ENCODE data around the gene OR52D1.

Gene OR52D1

GRCh38 chr11:5488385-5488784, at the start of gene OR52D1:
Gene OR52D1, plus strand, starts transcription at chr11:5488685. Its CDS starts 22 bp downstream, at chr11:5488707.
- no peak for DNase-seq (ENCODE audit: low spot score)

DNA sequence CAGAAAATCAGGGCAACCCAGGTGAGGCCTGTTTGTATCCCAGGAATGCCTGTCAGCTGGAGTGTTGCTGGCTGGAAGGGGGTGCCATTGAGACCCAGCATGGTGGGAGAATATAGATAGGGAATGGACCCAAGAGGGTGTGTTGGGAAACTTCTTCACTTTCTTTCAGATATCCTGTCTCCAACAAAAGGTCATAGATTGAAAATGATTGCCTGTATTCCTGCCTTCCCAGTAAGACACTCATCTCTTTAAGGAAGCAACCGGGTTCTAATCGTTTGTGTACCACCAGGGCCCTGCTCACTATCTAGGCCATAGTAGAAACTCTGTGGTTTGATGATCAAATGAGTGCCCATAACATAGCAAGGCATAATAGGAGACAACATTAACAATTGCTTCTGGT, 47.1 kb upstream of the OR52D1 start, which contains the start of gene OR51I1:
Gene OR51I1 (minus strand): TSS at position 101 of the 400 bp plus-strand sequence. CDS start 0 bp downstream, at position 101.
- DNase-seq (ENCODE audit: low spot score): no peak

DNA sequence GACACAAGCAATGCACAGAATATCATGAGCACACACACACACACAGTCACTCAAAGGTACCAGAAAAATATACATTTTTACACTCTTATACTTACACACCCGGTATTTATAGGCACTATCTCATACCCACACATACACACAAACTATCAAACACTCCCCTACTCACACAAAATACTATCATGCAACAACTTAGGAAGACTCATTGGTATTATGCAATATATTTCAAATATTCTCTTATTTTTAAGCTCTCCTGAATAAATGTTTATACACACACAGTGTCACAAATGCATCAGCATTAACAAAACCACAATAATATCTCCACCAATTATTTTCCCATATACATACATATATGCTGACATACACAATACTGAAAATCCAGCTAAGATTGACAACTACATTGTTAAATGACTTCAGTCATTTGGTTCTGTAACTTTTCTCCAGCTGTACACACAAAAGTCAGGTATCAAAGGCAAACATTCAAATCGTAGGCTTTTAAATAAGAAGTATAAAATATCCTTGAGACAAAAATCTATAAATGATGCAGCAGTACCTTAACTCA, 44.6 kb upstream of the OR52D1 start:
- DNase-seq (ENCODE audit: low spot score): no peak

GRCh38 chr11:5449023-5449422, 39.5 kb upstream of the OR52D1 start, which contains the start of gene OR51I2:
Gene OR51I2, plus strand, starts transcription at chr11:5449323. Its CDS starts 4,166 bp downstream, at chr11:5453489.
- DNase-seq (ENCODE audit: low spot score): no peak

- no peak for DNase-seq (ENCODE audit: low spot score)
These were observed 39.1 kb upstream of the OR52D1 start for GRCh38 chr11:5449432-5449831.

DNA sequence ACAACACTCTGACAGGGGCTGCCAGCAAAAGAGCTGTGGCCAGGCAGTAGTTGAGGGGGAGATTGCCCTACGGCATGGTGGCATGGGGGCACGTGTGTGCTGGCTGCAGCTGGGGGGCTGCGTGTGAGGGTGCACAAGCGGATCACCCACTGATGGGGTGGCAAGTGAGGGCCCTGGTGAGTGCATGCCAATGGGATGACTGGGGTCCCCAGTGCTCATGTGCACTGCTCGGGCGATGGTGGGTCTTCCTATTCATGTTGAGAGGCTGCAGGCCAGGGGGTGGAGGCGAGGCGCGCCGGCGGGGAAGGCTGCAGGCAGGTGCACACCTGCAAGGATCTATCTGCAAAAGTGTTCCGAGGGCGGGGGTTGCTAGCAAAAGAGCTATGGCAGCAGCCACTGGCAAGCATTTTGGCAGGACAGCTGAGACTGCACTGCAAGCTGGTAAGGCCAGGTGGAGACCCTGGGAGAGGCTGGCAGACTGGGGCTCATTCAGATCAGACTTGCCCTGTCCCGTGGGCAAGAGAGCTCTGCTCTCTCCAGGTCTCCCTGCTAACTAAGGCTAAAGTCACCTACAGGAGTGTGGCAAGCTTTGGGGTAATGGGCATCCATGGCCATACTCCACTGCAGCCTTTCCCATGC, 27.4 kb upstream of the OR52D1 start:
- no peak for DNase-seq (ENCODE audit: low spot score)

- DNase-seq (ENCODE audit: low spot score): no peak
These were observed 21.0 kb upstream of the OR52D1 start for GRCh38 chr11:5467527-5467926.

GRCh38 chr11:5473921-5474320, 14.6 kb upstream of the OR52D1 start:
- DNase-seq (ENCODE audit: low spot score): no peak

- DNase-seq (ENCODE audit: low spot score): peak; percentile 60
These were observed 12.2 kb upstream of the OR52D1 start for GRCh38 chr11:5476186-5476819.

- no peak for DNase-seq (ENCODE audit: low spot score)
These were observed 2.5 kb upstream of the OR52D1 start for GRCh38 chr11:5486003-5486402.

- DNase-seq (ENCODE audit: low spot score): no peak
These were observed 2.1 kb upstream of the OR52D1 start for GRCh38 chr11:5486421-5486820.

GRCh38 chr11:5488798-5489399, 414 bp downstream of the OR52D1 start:
- no peak for DNase-seq (ENCODE audit: low spot score)

- no peak for DNase-seq (ENCODE audit: low spot score)
These were observed 1.3 kb downstream of the OR52D1 start for GRCh38 chr11:5489576-5490357.

DNA sequence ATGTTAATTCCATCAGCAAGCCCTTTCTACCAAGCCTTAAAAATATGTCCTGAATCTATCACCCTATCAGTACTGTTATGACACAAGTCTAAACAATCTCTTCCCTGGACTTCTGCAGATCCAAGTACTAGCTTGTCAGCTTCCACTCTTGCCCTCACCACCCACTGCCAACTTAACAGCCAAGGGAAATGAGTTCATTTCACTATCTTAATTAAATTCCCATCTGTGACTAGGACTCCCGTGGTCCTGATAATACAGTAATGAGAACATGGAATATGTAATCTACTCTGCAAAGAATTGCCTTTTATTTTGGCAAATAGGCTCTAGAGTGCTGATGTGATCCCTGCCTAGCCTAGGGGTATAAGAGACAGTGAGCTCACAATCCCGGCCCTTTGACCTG, 11.2 kb downstream of the OR52D1 start:
- DNase-seq (ENCODE audit: low spot score): no peak

- DNase-seq (ENCODE audit: low spot score): no peak
These were observed 11.9 kb downstream of the OR52D1 start for GRCh38 chr11:5500393-5500801.

GRCh38 chr11:5504403-5504921, 16.0 kb downstream of the OR52D1 start:
- DNase-seq (ENCODE audit: low spot score): no peak

DNA sequence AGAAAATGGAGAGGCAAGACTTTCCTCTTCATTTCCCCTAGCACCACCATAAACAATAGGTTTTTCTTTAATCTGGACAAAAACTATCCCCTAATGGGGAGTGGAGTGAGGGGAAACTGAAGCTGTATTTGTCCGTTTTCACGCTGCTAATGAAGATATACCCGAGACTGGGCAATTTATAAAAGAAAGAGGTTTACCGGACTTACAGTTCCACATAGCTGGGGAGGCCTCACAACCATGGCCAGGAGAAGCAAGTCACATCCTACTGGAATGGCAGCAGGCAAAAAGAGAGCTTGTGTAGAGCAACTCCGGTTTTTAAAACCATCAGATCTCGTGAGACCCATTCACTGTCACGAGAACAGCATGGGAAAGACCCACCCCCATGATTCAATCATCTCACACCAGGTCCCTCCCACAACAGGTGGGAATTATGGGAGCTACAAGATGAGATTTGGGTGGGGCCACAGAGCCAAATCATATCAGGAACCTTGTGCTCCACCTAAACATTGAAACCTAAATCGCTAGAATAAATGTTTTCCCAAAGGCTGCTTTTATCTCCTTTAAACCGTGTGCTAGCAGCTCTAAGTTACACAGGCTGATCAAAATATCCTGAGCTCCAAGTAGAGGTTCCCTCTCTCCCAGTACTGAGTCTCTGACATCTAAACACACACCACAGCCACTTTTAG, 17.0 kb downstream of the OR52D1 start:
- no peak for DNase-seq (ENCODE audit: low spot score)

DNA sequence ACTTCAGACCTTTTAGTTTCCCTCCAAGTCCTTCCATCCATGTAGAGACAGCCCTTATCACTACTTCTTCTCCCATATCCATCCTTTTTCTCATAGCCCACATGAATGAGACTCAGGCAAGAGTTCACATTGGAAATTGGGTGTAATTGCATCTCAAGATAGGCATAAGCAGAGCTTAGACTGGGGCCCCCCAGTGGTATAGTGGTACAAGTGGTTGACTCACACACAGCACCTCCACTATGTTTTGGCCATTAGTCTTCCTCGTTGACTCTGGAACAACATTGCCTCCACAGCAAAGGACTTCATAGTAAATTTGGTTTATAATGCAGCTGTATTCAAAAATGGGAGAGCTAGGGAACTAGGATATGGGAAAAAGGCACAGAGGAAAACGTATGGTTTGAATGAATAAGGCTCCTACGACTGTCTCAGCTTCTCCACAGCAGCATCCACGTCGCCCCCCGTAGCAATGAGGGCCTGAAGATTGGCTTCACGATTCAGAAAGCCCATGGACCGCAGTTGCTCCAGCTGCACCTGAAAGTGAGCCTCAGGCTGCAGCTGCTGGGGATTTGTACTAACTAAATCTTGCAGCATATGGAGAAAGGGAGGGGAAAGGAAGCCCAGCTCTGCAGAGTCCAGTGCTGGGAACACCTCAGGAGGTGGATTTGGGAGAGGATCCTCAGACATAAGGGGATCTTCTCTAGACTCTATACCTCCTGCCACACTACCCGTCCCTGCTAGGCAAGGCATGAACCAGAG, 18.9 kb downstream of the OR52D1 start:
- DNase-seq (ENCODE audit: low spot score): no peak

GRCh38 chr11:5507933-5508305, 19.4 kb downstream of the OR52D1 start:
- DNase-seq (ENCODE audit: low spot score): no peak

DNA sequence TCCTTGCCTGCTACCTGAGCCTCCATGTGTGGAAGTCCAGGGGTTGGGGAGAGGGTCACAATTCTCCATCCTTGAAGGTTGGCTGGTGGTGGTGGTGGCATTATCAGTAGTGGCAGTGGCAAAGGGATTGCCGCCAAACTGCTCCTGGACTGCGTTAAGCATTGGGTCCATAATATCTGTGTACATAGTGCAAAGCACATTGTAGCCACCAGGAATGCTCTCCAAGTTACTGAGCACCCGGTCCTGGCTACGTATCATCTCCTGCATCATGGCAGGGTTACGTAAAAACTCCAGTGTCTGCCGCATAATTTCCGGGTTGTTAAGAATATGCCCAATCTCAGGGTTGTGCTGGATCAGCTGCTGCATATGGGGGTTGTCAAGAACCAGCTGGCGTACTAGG, 20.1 kb downstream of the OR52D1 start:
- DNase-seq (ENCODE audit: low spot score): no peak

DNA sequence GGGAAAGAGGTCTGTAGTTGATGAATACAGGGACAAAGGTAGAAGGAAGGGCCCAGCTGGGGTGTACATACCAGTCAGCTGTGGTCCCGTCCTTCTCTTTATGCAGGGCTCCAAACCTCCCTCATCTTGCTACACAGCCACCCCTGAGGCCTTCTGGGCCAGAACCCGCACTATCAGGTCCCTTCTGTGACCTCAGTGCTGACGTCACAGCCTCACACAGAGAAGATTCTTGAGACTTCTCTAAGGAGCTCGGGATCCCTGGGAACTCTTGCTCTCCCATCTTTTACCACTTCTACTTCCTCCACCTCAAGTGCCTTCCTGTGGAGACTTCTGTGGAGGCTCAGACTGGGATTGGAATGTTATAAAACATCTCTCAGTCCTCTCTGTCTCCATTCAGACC, 21.3 kb downstream of the OR52D1 start, which contains the start of gene UBQLN3:
Gene UBQLN3 (minus strand): TSS at position 155 of the 400 bp plus-strand sequence. CDS start 399 bp downstream, outside the sequence.
- DNase-seq (ENCODE audit: low spot score): no peak
